Measurements from ENCODE around the gene ARHGEF19.
"Not testable (repeated sequence)": the region's sequence is repeated elsewhere in the genome, so short reads cannot be mapped to it uniquely, and the experiment has no call there.

Gene ARHGEF19

DNA sequence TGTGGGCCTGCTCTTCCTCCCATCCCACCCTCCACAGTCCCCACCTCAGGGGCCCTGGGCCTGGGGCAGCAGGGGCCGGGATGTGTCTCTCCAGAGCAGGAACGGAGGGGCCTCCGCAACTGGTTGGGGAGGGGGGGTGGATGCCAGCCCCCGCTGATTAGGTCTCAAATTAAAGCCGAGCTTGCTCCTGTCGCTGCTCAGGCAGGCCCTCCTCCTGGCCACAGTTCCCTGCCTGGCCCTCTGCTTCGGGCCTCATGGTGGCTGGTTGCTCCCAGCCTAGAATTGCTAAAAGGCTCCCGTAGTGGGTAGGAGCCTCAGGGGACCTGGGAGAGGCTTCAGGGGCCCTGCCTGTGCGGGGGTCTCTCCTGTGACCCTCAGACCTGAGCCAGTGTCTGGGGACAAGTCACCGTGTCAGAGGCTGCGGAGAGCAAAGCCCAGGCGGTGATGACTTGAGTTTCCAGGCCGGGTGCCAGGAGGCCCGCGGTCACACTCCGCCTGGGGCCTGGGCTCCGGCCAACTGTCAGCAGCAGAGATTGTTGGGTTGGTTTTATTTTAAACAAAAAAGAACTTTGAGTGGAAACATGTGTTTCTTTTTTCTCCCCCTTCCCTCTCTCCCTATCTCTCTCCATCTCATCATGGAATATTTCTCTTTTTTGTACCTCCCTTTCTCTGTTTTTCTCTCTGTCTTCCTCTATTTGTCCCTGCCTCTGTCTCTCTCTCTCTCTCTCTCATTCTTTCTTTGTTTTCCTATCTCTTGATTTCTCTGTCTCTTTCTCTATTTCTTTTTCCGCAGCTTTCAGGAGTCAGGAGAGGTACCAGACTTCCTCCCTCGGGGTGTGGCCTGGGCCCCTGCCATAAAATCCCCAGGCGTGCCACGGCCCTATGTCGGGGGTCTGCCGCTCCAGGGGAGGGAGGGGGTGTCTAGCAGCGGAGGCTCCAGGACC is 36.6 kb downstream of the ARHGEF19 start:
- Mint-ChIP-seq H3K4me3 (no peak overlapping the region), H3K4me1 (peaks cover 4% of the 10 kb centered on the region), H3K36me3 (ENCODE audit: insufficient read depth) (no peaks in the 10 kb centered on the region), H3K9me3 (no peaks in the 10 kb centered on the region), H3K27me3 (peaks cover 11% of the 10 kb centered on the region), H3K27ac (ENCODE audit: low read depth) (no peak overlapping the region)
- ATAC-seq (replicated peaks; ENCODE audit: extremely low read depth, poor library complexity, severe bottlenecking) (no peak), DNase-seq (ENCODE audit: low spot score in 2 of 2) (no peak)

DNA sequence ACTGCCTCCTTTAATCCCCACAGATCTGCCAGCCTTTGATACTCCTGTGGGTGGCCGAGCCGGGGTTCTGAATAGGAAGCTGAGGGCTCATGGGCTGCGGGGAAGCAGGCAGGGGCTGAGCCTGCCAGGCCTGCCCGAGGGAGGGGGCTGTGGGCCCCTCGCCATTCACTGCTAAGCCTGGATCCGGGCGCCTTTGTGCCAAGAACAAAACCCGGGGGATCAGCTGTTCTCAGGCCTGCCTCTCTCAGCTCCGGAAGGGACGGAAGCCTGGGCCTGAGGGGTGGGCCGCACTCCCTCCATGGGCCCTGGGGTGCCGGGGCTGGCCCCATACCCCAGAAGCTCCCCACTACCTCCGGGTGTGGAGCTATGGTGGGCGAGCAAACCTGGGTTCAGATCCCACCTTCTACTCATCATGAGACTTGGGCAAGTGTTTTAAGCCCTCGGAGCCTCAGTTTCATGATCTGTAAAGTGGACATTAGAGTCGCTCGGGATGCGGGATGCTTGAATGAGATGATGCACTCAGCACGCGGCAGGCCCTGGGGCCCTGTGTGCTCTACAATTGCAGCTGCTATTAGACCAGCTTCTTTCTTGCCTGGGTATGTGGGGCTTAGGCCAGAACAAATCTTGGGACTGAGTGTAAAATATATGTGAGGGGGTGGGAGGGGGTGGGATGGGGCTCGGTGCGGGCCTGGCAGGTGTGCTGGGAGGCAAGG is 37.4 kb downstream of the ARHGEF19 start:
- no peak overlapping the region for H3K27ac Mint-ChIP-seq (ENCODE audit: low read depth)

DNA sequence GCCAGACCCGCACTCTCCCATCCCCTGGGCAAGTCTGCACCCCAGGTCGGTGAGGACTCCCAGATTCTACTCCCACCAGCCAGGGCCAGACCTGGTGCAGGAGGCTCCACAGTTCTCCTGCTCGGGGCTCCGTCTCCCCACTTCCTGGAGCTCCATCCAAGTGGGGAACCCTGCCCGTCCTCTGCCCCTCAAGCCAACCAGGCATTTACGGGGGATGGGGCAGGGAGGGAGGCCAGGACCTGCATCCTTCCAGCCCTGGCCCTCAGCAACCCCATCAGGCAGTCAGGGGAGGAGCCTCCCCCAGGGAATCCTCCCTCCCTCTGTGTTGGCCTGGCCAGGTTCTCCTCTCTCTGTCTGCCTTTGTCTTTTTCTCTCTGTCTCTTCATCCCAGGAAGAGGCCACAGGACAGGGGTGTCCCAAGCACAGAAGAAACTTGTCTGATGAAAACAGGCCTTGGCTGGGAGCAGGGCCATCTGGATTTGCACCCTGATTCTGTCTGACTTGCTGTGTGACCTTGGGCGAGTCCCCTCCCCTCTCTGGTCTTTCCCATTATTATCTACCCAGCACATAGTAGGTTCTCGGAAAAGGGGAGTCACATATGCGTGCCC is 38.1 kb downstream of the ARHGEF19 start:
- Mint-ChIP-seq H3K4me1 (peaks cover 6% of the 10 kb centered on the region), H3K36me3 (ENCODE audit: insufficient read depth) (no peaks in the 10 kb centered on the region), H3K27me3 (peaks cover 11% of the 10 kb centered on the region), H3K4me3 (no peak overlapping the region), H3K9me3 (no peaks in the 10 kb centered on the region), H3K27ac (ENCODE audit: low read depth) (no peak overlapping the region)
- DNase-seq (ENCODE audit: low spot score in 2 of 2) (no peak), ATAC-seq (replicated peaks; ENCODE audit: extremely low read depth, poor library complexity, severe bottlenecking) (no peak)

More for the DNA sequence above, 37.4 kb downstream of the ARHGEF19 start:
- ATAC-seq (replicated peaks; ENCODE audit: extremely low read depth, poor library complexity, severe bottlenecking), result no peak
- H3K4me3 Mint-ChIP-seq, result no peak overlapping the region
- DNase-seq (ENCODE audit: low spot score in 2 of 2), result no peak
- peaks cover 11% of the 10 kb centered on the region for H3K27me3 Mint-ChIP-seq
- H3K36me3 Mint-ChIP-seq (ENCODE audit: insufficient read depth), result no peaks in the 10 kb centered on the region
- no peaks in the 10 kb centered on the region for H3K9me3 Mint-ChIP-seq
- H3K4me1 Mint-ChIP-seq, result peaks cover 4% of the 10 kb centered on the region

DNA sequence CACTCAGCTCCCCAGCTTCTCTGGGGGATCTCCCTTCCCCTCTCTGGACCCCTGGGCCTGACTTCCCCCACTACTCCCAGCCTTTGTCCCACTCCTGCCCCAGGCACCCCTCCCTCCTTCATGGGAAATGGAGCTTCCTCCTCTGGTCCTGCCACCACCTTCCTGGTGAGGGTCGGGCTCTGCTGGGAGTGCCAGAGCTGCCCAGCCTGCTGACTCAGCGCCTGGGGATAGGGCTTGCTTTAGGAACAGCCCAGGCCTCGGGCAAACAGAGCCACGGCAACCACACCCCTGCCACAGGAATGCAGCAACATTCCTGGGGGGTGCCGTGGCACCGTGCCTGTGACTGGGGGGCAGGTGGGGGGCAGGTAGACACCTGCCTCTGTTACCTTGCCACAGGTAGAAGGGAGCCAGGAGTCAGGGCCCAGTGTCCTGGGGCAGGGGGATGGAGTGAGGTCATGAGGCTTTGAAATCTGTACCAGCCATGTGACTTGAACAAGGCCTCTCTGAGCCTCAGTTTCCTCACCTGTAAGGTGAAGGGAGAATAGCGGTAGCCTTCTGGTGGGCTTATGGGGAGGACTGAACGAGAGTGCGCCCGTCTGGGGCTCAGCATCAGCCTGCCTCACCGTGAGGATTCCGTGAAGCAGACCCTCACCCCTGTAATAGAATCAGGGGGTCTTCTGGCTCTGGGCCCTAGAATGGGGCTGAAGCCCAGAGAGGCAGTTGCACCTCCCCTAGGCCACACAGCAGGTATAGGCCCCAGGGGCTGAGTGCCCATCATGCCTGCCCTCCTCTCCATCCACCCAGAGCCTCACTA is 38.8 kb downstream of the ARHGEF19 start:
- Mint-ChIP-seq H3K4me1 (peaks cover 12% of the 10 kb centered on the region), H3K36me3 (ENCODE audit: insufficient read depth) (no peaks in the 10 kb centered on the region), H3K27me3 (peaks cover 11% of the 10 kb centered on the region), H3K9me3 (no peaks in the 10 kb centered on the region), H3K27ac (ENCODE audit: low read depth) (no peak overlapping the region), H3K4me3 (no peak overlapping the region)
- DNase-seq (ENCODE audit: low spot score in 2 of 2), result no peak
- peak; percentile 13 for ATAC-seq (replicated peaks; ENCODE audit: extremely low read depth, poor library complexity, severe bottlenecking)

DNA sequence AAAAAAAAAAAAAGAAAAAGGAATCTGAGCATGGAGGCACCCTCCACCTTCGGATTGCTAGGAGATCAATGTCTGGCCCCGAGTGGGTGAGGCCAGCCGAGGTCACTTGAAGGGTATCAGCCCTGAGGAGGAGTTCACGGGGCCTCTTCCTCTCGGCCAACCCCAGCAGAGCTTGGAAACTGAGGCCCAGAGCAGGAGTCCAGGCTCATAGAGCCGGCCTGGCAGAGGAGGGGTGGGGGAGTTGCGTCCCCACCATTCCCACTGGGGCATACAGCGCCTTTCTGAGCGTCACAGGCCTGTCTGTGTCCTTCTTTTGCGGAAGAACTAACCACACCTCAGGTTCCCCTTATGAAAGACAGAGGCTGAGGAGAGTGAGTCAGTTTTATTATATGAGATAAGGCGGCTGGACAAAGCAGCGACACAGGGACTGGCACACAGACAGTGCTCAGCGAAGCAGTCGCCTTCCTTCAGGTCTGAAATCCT is 39.4 kb downstream of the ARHGEF19 start:
- H3K27me3 Mint-ChIP-seq, result peaks cover 11% of the 10 kb centered on the region
- ATAC-seq (replicated peaks; ENCODE audit: extremely low read depth, poor library complexity, severe bottlenecking) (peak; percentile 11), DNase-seq (ENCODE audit: low spot score in 2 of 2) (no peak)
- peaks cover 15% of the 10 kb centered on the region for H3K4me1 Mint-ChIP-seq
- no peak overlapping the region for H3K27ac Mint-ChIP-seq (ENCODE audit: low read depth)
- H3K36me3 Mint-ChIP-seq (ENCODE audit: insufficient read depth), result peaks cover 5% of the 10 kb centered on the region
- H3K9me3 Mint-ChIP-seq, result no peaks in the 10 kb centered on the region
- H3K4me3 Mint-ChIP-seq, result no peak overlapping the region

DNA sequence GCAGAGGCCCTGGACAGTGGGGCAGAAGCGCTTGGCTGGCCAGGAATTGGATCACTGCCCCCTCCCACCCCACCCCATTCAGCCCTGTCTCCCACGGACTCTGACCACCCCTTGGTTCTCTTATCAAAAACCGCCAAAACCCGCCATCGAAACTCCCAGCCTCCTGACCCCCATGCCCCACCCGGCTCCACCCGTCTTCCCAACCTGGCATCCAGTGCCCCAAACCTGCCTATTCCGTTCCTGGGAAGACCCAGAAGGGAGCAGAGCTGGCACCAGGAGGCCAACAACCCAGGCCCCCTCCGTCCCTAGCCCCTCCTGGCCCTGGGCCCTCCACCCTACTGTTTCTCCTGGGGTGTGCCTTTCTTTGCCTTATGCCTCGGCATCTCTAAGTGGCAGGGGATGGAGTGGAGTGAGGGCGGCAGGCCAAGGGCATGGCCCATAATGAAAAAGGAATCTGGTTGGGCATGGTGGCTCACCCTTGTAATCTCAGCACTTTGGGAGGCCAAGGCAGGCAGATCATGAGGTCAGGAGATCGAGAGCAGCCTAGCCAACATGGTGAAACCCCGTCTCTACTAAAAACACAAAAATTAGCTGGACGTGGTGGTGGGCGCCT is 40.1 kb downstream of the ARHGEF19 start:
- peaks cover 5% of the 10 kb centered on the region for H3K36me3 Mint-ChIP-seq (ENCODE audit: insufficient read depth)
- no peak for DNase-seq (ENCODE audit: low spot score in 2 of 2)
- H3K4me1 Mint-ChIP-seq, result peaks cover 15% of the 10 kb centered on the region
- H3K27me3 Mint-ChIP-seq, result peaks cover 6% of the 10 kb centered on the region
- ATAC-seq (replicated peaks; ENCODE audit: extremely low read depth, poor library complexity, severe bottlenecking), result no peak
- H3K9me3 Mint-ChIP-seq, result no peaks in the 10 kb centered on the region
- no peak overlapping the region for H3K27ac Mint-ChIP-seq (ENCODE audit: low read depth)
- no peak overlapping the region for H3K4me3 Mint-ChIP-seq

DNA sequence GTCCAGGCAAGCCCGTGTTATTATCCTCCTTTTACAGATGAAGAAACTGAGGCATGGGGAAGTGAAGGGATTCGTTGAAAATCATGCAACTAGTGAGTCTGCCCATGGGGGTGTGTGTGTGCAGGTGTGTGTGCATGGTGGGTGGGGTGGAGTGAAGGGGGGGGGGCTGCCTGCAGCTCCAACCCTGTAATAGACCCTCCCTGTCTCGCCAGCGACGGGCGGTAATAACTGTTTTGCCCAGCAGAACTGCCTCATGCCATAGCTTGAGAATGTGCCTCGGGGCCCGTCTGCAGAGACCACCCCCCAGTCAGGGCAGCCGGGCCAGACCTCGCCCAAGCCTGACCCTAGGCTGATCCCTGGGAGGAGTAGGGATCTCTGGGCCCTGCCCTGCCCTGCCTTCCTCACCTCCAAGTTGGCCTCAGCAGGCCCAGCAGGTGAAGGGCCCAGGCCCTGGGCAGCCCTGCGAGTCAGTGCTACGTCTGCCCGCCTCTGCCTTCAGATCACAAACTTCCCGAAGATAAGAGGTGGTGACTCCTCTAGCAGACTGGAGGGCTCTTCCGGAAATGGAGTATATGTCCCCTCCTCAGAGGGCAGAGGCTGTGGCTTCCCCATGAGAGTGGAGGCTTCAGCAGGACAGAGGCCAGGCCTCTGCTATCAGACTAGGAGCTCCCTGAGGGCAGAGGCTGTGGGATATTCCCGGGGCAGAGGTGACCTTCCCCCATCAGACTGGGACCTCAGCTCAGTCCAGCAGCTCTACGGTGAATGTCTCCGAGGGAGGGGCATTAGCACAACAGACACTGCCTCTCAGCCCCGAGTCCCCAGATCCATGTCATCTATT is 40.9 kb downstream of the ARHGEF19 start:
- H3K27ac Mint-ChIP-seq (ENCODE audit: low read depth), result no peak overlapping the region

DNA sequence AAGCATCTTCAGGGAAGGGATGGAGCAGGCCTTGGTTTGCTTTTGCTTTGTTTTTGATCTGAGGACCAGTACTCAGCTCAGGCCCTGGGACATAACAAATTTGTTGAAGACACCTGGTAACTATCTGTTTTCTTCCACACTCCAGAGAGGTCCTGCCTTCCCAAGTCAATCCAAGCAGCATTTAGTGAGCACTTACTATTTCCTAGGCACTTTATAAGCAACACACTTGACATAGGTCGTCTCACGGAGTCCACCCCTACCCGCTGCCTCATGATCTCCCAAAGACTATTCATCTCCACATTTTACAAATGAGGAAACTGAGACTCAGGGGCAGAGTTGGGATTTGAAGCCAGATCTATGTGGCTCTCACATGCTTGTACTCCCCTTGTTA is 42.2 kb downstream of the ARHGEF19 start:
- Mint-ChIP-seq H3K9me3 (no peaks in the 10 kb centered on the region), H3K36me3 (ENCODE audit: insufficient read depth) (peaks cover 5% of the 10 kb centered on the region), H3K4me3 (no peak overlapping the region), H3K27me3 (no peaks in the 10 kb centered on the region), H3K4me1 (peaks cover 21% of the 10 kb centered on the region), H3K27ac (ENCODE audit: low read depth) (no peak overlapping the region)
- DNase-seq (ENCODE audit: low spot score in 2 of 2), result no peak
- ATAC-seq (replicated peaks; ENCODE audit: extremely low read depth, poor library complexity, severe bottlenecking), result no peak

More for the DNA sequence above, 40.9 kb downstream of the ARHGEF19 start:
- Mint-ChIP-seq H3K36me3 (ENCODE audit: insufficient read depth) (peaks cover 5% of the 10 kb centered on the region), H3K4me1 (peaks cover 15% of the 10 kb centered on the region), H3K9me3 (no peaks in the 10 kb centered on the region), H3K4me3 (no peak overlapping the region), H3K27me3 (no peaks in the 10 kb centered on the region)
- no peak for ATAC-seq (replicated peaks; ENCODE audit: extremely low read depth, poor library complexity, severe bottlenecking)
- no peak for DNase-seq (ENCODE audit: low spot score in 2 of 2)

DNA sequence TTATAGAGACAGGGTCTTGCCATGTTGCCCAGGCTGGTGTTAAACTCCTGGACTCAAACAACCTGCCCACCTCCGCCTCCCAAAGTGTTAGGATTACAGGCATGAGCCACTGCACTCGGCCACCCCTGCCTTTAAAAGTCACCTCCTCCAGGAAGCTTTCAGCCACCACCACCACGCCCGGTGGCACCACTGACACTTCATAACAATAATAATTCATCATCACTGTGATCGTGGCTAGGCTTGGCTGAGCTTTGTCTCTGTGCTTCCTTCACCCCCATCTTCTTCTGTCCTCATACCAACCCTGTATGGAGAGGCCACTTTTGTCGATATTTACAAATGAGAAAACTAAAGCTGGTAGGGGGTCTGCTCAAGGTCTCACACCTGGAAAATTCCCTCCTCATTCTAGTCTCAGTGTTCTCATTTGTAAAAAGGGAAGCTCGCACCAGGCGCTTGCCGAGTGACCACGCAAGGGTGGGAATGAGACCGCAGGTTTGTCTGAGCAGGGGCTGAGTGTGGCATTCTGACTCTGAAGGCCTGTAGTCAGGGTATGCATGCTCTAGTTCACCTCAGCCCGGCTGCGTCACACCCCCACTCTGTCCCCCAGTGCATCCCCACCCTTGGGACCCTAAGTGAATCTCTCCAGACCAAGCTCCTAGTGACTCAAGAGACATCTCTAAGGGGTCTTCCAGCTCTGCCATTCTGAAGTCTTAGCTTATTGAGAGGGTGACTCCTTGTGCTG is 43.7 kb downstream of the ARHGEF19 start:
- Mint-ChIP-seq H3K4me3 (peak overlapping the region; percentile 69), H3K9me3 (no peaks in the 10 kb centered on the region), H3K27ac (ENCODE audit: low read depth) (peak overlapping the region; percentile 74), H3K36me3 (ENCODE audit: insufficient read depth) (peaks cover 5% of the 10 kb centered on the region), H3K27me3 (no peaks in the 10 kb centered on the region), H3K4me1 (peaks cover 34% of the 10 kb centered on the region)
- ATAC-seq (replicated peaks; ENCODE audit: extremely low read depth, poor library complexity, severe bottlenecking), result peak; percentile 33
- no peak for DNase-seq (ENCODE audit: low spot score in 2 of 2)

DNA sequence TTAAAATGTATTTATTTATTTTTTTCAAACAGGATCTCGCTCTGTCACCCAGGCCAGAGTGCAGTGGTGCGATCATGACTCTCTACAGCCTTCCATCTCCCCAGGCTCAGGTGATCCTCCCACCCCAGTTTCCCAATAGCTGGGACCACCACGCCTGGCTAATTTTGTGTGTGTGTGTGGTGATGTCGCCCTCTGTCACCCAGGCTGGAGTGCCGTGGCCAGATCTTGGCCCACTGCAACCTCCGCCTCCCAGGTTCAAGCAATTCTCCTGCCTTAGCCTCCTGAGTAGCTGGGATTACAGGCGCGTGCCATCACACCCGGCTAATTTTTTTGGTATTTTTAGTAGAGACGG is 44.3 kb downstream of the ARHGEF19 start:
- ATAC-seq (replicated peaks; ENCODE audit: extremely low read depth, poor library complexity, severe bottlenecking); H3K27me3 Mint-ChIP-seq; DNase-seq (ENCODE audit: low spot score in 2 of 2); H3K36me3 Mint-ChIP-seq (ENCODE audit: insufficient read depth); H3K9me3 Mint-ChIP-seq: not testable (repeated sequence)
- H3K4me3 Mint-ChIP-seq, result peak overlapping the region; percentile 69
- peak overlapping the region; percentile 74 for H3K27ac Mint-ChIP-seq (ENCODE audit: low read depth)
- peaks cover 37% of the 10 kb centered on the region for H3K4me1 Mint-ChIP-seq

Measured in central memory CD8-positive, alpha-beta T cell (primary cell).